Fibroblast of the aortic adventitia (primary cell): ENCODE measurements around the gene ATAD3B. TPM values are rescaled to one million over a fixed set of nuclear protein-coding genes. Genes with fewer than 3 reads are reported as not detected.
"Not testable (repeated sequence)": the region's sequence is repeated elsewhere in the genome, so short reads cannot be mapped to it uniquely, and the experiment has no call there.

ENCODE experiments used
- DNase-seq: peaks from one replicate; pipeline ENCODE4 v3.0.0-alpha.2; 2010; ENCODE audit warnings: low read depth
- H3K4me3 ChIP-seq: 2 replicates; pipeline ENCODE4 v1.5.1; 2011; ENCODE audit warnings: low read depth, mild to moderate bottlenecking, control low read depth, low read length, moderate library complexity
- CTCF ChIP-seq: IDR thresholded peaks from 2 replicates; pipeline ENCODE4 v1.5.1; 2011; ENCODE audit warnings: mild to moderate bottlenecking, low read length, control low read depth, inconsistent platforms; ENCODE audit not compliant: insufficient read depth
- total RNA-seq: library from RNA; depleted of rRNA; stranded (reverse); fragments of >200 nt; gene quantifications from 2 replicates; pipeline ENCODE4 v1.2.3, GENCODE V29; 2012; ENCODE audit warnings: low replicate concordance

ATAD3B gene
- total RNA-seq, 1 donor = 15.7 TPM

DNA sequence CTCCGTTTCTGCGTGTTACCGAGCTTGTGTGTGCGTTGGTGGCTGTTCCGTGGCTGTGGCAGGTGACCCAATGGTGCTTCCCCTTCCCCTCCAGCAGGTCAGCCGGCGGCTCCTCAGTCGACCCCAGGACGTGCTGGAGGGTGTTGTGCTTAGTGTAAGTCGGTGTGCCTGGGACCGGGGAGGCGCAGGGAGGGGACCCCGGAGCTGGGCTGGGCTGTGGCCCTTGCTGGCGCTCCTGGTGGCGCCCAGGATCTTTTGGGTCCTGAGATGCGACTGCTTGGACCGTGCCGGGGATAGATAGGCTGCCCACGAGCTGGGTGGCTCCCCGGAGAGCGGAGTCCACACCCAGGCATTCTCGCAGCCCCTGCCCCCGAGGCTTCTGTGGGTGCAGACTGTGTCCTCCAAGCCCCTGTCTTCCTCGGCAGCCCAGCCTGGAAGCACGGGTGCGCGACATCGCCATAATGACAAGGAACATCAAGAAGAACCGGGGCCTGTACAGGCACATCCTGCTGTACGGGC, 16.1 kb upstream of the ATAD3B start:
- TF ChIP-seq CTCF = no peak
- DNase-seq = no peak
- H3K4me3 ChIP-seq = no peak overlapping the region

DNA sequence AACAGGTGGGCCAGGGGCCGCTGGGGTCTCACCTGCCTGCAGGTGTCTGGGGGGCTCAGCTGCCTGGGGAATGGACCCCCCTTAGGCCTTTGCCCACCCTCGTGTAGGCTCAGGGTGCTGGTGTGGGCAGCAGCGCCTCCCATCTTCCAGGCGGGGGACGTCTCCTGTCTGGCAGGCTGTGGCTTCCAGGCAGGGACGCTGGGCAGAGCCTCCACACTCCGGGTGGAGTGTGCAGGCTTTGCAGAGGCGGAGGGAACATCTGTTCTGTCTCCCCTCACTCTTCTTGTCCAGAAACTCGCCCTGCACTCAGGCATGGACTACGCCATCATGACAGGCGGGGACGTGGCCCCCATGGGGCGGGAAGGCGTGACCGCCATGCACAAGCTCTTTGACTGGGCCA, 15.6 kb upstream of the ATAD3B start:
- H3K4me3 ChIP-seq = not testable (repeated sequence)

GRCh38 chr1:1456683-1457255, 14.8 kb upstream of the ATAD3B start:
- not testable (repeated sequence) for DNase-seq

More for the DNA sequence above, 15.6 kb upstream of the ATAD3B start:
- not testable (repeated sequence) for DNase-seq

GRCh38 chr1:1459156-1459555, 12.4 kb upstream of the ATAD3B start:
- not testable (repeated sequence) for H3K4me3 ChIP-seq, DNase-seq

More at GRCh38 chr1:1456683-1457255, 14.8 kb upstream of the ATAD3B start:
- H3K4me3 ChIP-seq = not testable (repeated sequence)

- H3K4me3 ChIP-seq, DNase-seq: not testable (repeated sequence)
These were observed 11.9 kb upstream of the ATAD3B start for GRCh38 chr1:1459711-1460110.

DNA sequence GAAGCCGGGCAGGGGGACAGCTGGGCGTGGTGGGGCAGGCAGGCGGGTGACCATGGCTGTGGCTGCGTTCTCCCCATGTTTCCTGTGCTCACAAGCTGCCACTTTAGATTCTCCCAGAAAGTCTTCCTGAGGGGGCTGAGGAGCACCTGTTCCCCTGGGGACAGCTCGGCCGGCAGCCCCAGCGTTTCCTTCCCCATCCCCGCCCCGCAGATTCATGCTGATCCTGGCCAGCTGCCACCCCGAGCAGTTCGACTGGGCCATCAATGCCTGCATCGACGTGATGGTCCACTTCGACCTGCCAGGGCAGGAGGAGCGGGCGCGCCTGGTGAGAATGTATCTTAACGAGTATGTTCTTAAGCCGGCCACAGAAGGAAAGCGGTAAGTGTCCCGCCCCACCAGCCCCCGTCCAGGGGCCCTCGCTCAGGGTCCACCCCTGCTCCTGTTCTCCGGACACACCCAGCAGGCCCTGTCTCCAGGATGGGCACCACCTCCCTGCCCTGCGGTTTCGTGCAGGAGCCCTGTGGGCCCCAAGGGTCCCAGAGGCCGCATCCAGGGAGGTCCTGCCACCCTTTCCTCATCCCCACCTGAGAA, 10.9 kb upstream of the ATAD3B start:
- no peak for TF ChIP-seq CTCF
- no peak for DNase-seq

GRCh38 chr1:1461721-1462317, 9.7 kb upstream of the ATAD3B start:
- TF ChIP-seq CTCF = no peak
- no peak overlapping the region for H3K4me3 ChIP-seq
- DNase-seq = no peak

More for the DNA sequence above, 10.9 kb upstream of the ATAD3B start:
- H3K4me3 ChIP-seq = no peak overlapping the region

- DNase-seq = peak; percentile 29
- H3K4me3 ChIP-seq = no peak overlapping the region
- no peak for TF ChIP-seq CTCF
These were observed 9.1 kb upstream of the ATAD3B start for GRCh38 chr1:1462318-1462966.
